ENCODE data around the gene PCMTD2.
A peak's percentile ranks its signal among the peaks of the same experiment; 100 is the strongest.

Gene PCMTD2

GRCh38 chr20:64239449-64240242 lies 15.9 kb upstream of the PCMTD2 start:
- DNase-seq, result no peak

GRCh38 chr20:64240243-64241015 lies 15.1 kb upstream of the PCMTD2 start:
- no peak for DNase-seq

GRCh38 chr20:64241061-64241460 lies 14.5 kb upstream of the PCMTD2 start:
- DNase-seq, result no peak

GRCh38 chr20:64242003-64242796 lies 13.3 kb upstream of the PCMTD2 start:
- DNase-seq, result no peak

GRCh38 chr20:64242797-64243475 lies 12.6 kb upstream of the PCMTD2 start:
- DNase-seq, result no peak

GRCh38 chr20:64244281-64244805 lies 11.2 kb upstream of the PCMTD2 start:
- DNase-seq, result no peak

GRCh38 chr20:64244870-64245603 lies 10.5 kb upstream of the PCMTD2 start:
- DNase-seq, result no peak

- no peak for DNase-seq
Observed at GRCh38 chr20:64245746-64246595, 9.6 kb upstream of the PCMTD2 start.

- DNase-seq, result no peak
Observed at GRCh38 chr20:64246616-64247306, 8.8 kb upstream of the PCMTD2 start.

- DNase-seq, result no peak
Observed at GRCh38 chr20:64247307-64247618, 8.3 kb upstream of the PCMTD2 start.

GRCh38 chr20:64247970-64248841 lies 7.3 kb upstream of the PCMTD2 start:
- no peak for DNase-seq

GRCh38 chr20:64250027-64250426 lies 5.5 kb upstream of the PCMTD2 start:
- no peak for DNase-seq

GRCh38 chr20:64253000-64253383 lies 2.6 kb upstream of the PCMTD2 start:
- DNase-seq, result no peak

- no peak for DNase-seq
Observed at GRCh38 chr20:64253443-64253842, 2.1 kb upstream of the PCMTD2 start.

GRCh38 chr20:64254156-64254555 lies 1.4 kb upstream of the PCMTD2 start:
- DNase-seq, result no peak

- peak; percentile 34 for DNase-seq
Observed at GRCh38 chr20:64254571-64255360, 782 bp upstream of the PCMTD2 start.

GRCh38 chr20:64256282-64256935 lies 861 bp downstream of the PCMTD2 start:
- no peak for DNase-seq
